PC-3 (cell line): ENCODE data around the gene COL13A1. TPM values are rescaled to one million over a fixed set of nuclear protein-coding genes. Genes with fewer than 3 reads are reported as not detected.

ENCODE experiments used
- ATAC-seq: fragments of 200-7000 bp; cut with Tn5 transposase; 2 replicates; pipeline ENCODE4 v1.9.1; 2020; ENCODE audit warnings: mild to moderate bottlenecking, moderate library complexity
- BruUV-seq: library from RNA; stranded (reverse); fragments of 400-500 nt; replicated peaks from 2 replicates; lab custom pipeline; 2021; lab: Mats Ljungman, UMichigan
- CTCF ChIA-PET: fragments of 300-600 bp; sonication (Branson Sonifier 250); formaldehyde crosslinking; loops from one replicate; lab custom pipeline; 2022; ENCODE audit warnings: antibody characterized with exemption; lab: Charles Lee
- POLR2A ChIA-PET: fragments of 300-600 bp; sonication (Branson Sonifier 250); formaldehyde crosslinking; loops from one replicate; lab custom pipeline; 2022; ENCODE audit warnings: antibody characterized with exemption; ENCODE audit not compliant: unreplicated experiment; lab: Charles Lee
- DNase-seq: peaks from one replicate; pipeline ENCODE4 v3.0.0-alpha.2; 2015
- H2AFZ ChIP-seq: fragments of 300-600 bp; sonication (generic); 2 replicates; pipeline ENCODE4 v1.6.0; 2016; ENCODE audit warnings: antibody characterized with exemption, low read length
- H3F3A ChIP-seq: fragments of 300-600 bp; sonication (generic); one replicate; pipeline ENCODE4 v1.6.0; 2017; ENCODE audit warnings: antibody characterized with exemption, low read length, control low read depth, mild to moderate bottlenecking; ENCODE audit not compliant: unreplicated experiment
- H3K27ac ChIP-seq: fragments of 300-600 bp; sonication (generic); 2 replicates; pipeline ENCODE4 v1.5.1; 2016; ENCODE audit warnings: mild to moderate bottlenecking, low read length
- H3K27me3 ChIP-seq: fragments of 300-600 bp; sonication (generic); 2 replicates; pipeline ENCODE4 v1.6.1; 2016; ENCODE audit warnings: low read length, mixed read lengths
- H3K36me3 ChIP-seq: fragments of 300-600 bp; sonication (generic); 2 replicates; pipeline ENCODE4 v1.6.1; 2016; ENCODE audit warnings: low read depth, mixed run types, low read length, mixed read lengths
- H3K4me1 ChIP-seq: fragments of 300-600 bp; sonication (generic); 2 replicates; pipeline ENCODE4 v1.5.1; 2016; ENCODE audit warnings: low read length; ENCODE audit not compliant: insufficient read depth
- H3K4me2 ChIP-seq: fragments of 300-600 bp; sonication (generic); 2 replicates; pipeline ENCODE4 v1.6.0; 2016; ENCODE audit warnings: low read length
- H3K4me3 ChIP-seq: fragments of 300-600 bp; sonication (generic); 2 replicates; pipeline ENCODE4 v1.5.1; 2016; ENCODE audit warnings: mild to moderate bottlenecking, low read length, mixed read lengths
- H3K79me2 ChIP-seq: fragments of 300-600 bp; sonication (generic); 2 replicates; pipeline ENCODE4 v1.6.1; 2017; ENCODE audit warnings: low read length, mixed read lengths
- H3K9ac ChIP-seq: fragments of 300-600 bp; sonication (generic); 2 replicates; pipeline ENCODE4 v1.6.0; 2016; ENCODE audit warnings: mild to moderate bottlenecking, low read length
- H3K9me2 ChIP-seq: fragments of 300-600 bp; sonication (generic); replicated peaks from 2 replicates; pipeline ENCODE4 v1.6.1; 2016; ENCODE audit warnings: mixed run types, low read length, mixed read lengths
- H3K9me3 ChIP-seq: fragments of 300-600 bp; sonication (generic); 2 replicates; pipeline ENCODE4 v1.6.1; 2016; ENCODE audit warnings: low read length, mixed read lengths
- H4K20me1 ChIP-seq: fragments of 300-600 bp; sonication (generic); 2 replicates; pipeline ENCODE4 v1.6.1; 2016; ENCODE audit warnings: low read length, mixed read lengths
- CTCF ChIP-seq: fragments of 300-600 bp; sonication (generic); conservative IDR thresholded peaks from 2 replicates; pipeline ENCODE4 v1.5.1; 2017; ENCODE audit warnings: antibody characterized with exemption, low read depth, mild to moderate bottlenecking, low read length
- EZH2 ChIP-seq: fragments of 300-600 bp; sonication (generic); IDR thresholded peaks from one replicate; pipeline ENCODE4 v1.6.1; 2017; ENCODE audit warnings: antibody characterized with exemption, mild to moderate bottlenecking, low read length; ENCODE audit not compliant: unreplicated experiment
- EZH2phosphoT487 ChIP-seq: fragments of 300-600 bp; sonication (generic); IDR thresholded peaks from 2 replicates; pipeline ENCODE4 v1.6.1; 2018; ENCODE audit warnings: mild to moderate bottlenecking, antibody characterized with exemption, low read length, borderline replicate concordance
- intact Hi-C: fragments of 100-400 bp; cut with micrococcal nuclease; formaldehyde crosslinking; loops from 2 replicates; pipeline ENCODE4 v1.9.0; 2023
- total RNA-seq: library from RNA; depleted of rRNA; stranded (reverse); fragments of >200 nt; gene quantifications from 2 replicates; pipeline ENCODE4 v1.2.3, GENCODE V29; 2014

Gene COL13A1
- total RNA-seq, 1 experiment from 2014 or later: 201 TPM

GRCh38 chr10:69856601-69857166 is 55.0 kb downstream of the COL13A1 start:
- Histone ChIP-seq H3F3A (no peaks in the 10 kb centered on the region), H3K27me3 (no peaks in the 10 kb centered on the region), H3K9ac (no peak overlapping the region), H3K27ac (no peak overlapping the region), H4K20me1 (no peaks in the 10 kb centered on the region), H3K9me3 (no peaks in the 10 kb centered on the region), H3K4me1 (peaks cover 16% of the 10 kb centered on the region), H3K4me3 (no peak overlapping the region), H3K9me2 (no peaks in the 10 kb centered on the region), H3K36me3 (peaks cover 21% of the 10 kb centered on the region), H2AFZ (no peak overlapping the region), H3K79me2 (peaks cover 32% of the 10 kb centered on the region), H3K4me2 (no peak overlapping the region)
- TF ChIP-seq CTCF (no peak), EZH2phosphoT487 (no peak), EZH2 (no peak)
- ChIA-PET CTCF (no interaction called here), POLR2A (no interaction called here)
- no peak for ATAC-seq
- intact Hi-C loops: no loop called here
- DNase-seq: no peak
- no TSS peak for BruUV-seq

- Histone ChIP-seq H3K9me3 (no peaks in the 10 kb centered on the region), H3F3A (peaks cover 1% of the 10 kb centered on the region), H3K27me3 (no peaks in the 10 kb centered on the region), H3K79me2 (peaks cover 40% of the 10 kb centered on the region), H2AFZ (no peak overlapping the region), H3K4me3 (no peak overlapping the region), H3K4me1 (peaks cover 31% of the 10 kb centered on the region), H3K9ac (no peak overlapping the region), H4K20me1 (no peaks in the 10 kb centered on the region), H3K27ac (no peak overlapping the region), H3K4me2 (no peak overlapping the region), H3K36me3 (peaks cover 14% of the 10 kb centered on the region), H3K9me2 (no peaks in the 10 kb centered on the region)
- intact Hi-C loops: no loop called here
- no peak for TF ChIP-seq CTCF
- ChIA-PET POLR2A (interaction anchor here (0.6 kb wide), 1 partner anchor 25 kb away, joined by 4 read pairs; no protein-coding TSS in a partner anchor), CTCF (interaction anchor here (0.7 kb wide), 1 partner anchor 20 kb away, joined by 3 read pairs; no protein-coding TSS in a partner anchor)
- DNase-seq: no peak
- no TSS peak for BruUV-seq
- no peak for ATAC-seq
Measured at GRCh38 chr10:69858201-69858600, 56.5 kb downstream of the COL13A1 start.

GRCh38 chr10:69860271-69860670 is 58.6 kb downstream of the COL13A1 start:
- H3K4me3 ChIP-seq: no peak overlapping the region
- no peak overlapping the region for H3K9ac ChIP-seq
- peaks cover 50% of the 10 kb centered on the region for H3K79me2 ChIP-seq
- no TSS peak for BruUV-seq
- H3K36me3 ChIP-seq: no peaks in the 10 kb centered on the region; the same call in 1 of the 2 replicates
- no peaks in the 10 kb centered on the region for H3K27me3 ChIP-seq
- CTCF ChIA-PET: interaction anchor here (1.2 kb wide), 1 partner anchor 55 kb away, joined by 3 read pairs; no protein-coding TSS in a partner anchor
- H4K20me1 ChIP-seq: no peaks in the 10 kb centered on the region
- H2AFZ ChIP-seq: no peak overlapping the region
- POLR2A ChIA-PET: no interaction called here
- no peaks in the 10 kb centered on the region for H3K9me2 ChIP-seq
- no peak overlapping the region for H3K27ac ChIP-seq
- DNase-seq: no peak
- H3K4me2 ChIP-seq: no peak overlapping the region
- TF ChIP-seq CTCF: 0 out of 2 replicates have a peak, but pooled peaks have one; percentile 12
- no peak for TF ChIP-seq EZH2
- H3K4me1 ChIP-seq: peaks cover 50% of the 10 kb centered on the region
- no peaks in the 10 kb centered on the region for H3K9me3 ChIP-seq
- H3F3A ChIP-seq: peaks cover 15% of the 10 kb centered on the region
- ATAC-seq: no peak
- intact Hi-C loops: no loop called here
